ENCODE measurements around the gene TRIM66.

Gene TRIM66

DNA sequence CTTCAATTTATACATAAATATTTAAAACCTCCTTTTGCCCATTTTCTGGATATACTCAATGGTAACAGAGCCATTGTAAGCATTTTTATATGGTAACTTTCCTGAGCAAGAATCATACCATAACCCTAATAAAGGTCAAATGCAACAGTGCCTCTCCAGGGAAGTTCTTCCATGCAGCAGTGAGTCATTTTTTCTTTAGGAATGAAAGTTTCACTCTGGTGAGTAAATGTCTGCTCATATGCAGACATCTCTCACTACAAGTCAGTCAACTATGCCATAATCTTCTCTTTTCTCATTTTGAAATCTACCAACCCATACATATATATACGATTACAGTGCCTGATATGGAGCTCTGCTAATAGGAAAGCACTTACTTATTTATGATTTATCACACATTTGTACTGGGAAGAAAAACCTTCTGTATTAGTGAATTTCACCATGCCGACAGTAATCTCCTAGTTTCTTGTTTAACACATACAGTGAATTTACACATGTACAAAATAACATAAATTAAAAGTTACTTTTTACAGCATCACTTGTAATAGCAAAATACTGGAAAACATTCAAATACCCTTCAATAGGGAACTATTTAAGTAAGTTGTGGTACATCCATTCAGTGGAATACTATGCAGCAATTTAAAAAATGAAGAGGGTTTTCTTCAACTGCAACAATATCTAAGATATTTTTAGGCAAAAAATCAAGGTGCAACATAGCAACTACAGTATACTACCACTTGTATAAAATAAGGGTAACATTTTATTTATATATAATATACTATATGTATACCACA is 104.5 kb downstream of the TRIM66 start:
- TF ChIP-seq TAF1 (IDR thresholded peaks at IDR 0.05; ENCODE audit: borderline replicate concordance, insufficient read depth, low read length): no peak

DNA sequence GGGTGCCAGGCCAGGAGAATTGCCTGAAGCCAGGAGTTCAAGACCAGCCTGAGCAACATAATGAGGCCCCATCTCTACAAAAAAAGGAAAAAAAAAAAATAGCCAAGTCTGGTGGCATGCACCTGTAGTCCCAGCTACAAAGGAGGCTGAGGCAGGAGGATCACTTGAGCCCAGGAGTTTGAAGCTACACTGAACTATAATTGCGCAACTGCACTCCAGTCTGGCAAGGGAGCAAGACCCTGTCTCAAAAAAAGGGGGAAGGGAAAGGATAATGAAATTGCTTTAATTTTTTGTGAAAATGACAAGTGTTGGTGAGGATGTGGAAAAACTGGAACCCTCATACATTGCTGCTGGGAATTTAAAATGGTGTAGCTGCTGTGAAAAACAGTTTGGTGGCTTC is 107.7 kb downstream of the TRIM66 start:
- no peak for TF ChIP-seq SIN3A (IDR thresholded peaks at IDR 0.05; ENCODE audit: borderline replicate concordance, insufficient read depth, low read length)

DNA sequence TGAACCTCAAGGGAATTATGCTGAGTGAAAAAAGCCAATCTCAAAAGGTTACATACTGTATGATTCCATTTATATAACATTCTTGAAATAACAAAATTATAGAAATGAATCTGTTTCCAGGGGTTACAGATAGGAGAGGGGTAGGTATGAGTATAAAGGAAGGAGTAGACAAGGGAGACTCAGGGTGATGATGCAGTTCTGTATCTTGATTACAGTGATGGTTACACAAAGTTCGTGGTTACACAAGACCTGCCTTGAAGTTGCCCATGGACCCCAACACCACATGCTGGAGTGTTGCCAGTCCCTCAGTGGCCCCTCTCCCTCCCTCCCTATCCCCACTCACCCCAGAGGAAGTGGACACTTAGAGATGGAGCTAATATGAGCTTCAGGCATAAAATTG is 108.7 kb downstream of the TRIM66 start:
- TF ChIP-seq, protein P1, sequence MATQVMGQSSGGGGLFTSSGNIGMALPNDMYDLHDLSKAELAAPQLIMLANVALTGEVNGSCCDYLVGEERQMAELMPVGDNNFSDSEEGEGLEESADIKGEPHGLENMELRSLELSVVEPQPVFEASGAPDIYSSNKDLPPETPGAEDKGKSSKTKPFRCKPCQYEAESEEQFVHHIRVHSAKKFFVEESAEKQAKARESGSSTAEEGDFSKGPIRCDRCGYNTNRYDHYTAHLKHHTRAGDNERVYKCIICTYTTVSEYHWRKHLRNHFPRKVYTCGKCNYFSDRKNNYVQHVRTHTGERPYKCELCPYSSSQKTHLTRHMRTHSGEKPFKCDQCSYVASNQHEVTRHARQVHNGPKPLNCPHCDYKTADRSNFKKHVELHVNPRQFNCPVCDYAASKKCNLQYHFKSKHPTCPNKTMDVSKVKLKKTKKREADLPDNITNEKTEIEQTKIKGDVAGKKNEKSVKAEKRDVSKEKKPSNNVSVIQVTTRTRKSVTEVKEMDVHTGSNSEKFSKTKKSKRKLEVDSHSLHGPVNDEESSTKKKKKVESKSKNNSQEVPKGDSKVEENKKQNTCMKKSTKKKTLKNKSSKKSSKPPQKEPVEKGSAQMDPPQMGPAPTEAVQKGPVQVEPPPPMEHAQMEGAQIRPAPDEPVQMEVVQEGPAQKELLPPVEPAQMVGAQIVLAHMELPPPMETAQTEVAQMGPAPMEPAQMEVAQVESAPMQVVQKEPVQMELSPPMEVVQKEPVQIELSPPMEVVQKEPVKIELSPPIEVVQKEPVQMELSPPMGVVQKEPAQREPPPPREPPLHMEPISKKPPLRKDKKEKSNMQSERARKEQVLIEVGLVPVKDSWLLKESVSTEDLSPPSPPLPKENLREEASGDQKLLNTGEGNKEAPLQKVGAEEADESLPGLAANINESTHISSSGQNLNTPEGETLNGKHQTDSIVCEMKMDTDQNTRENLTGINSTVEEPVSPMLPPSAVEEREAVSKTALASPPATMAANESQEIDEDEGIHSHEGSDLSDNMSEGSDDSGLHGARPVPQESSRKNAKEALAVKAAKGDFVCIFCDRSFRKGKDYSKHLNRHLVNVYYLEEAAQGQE (IDR thresholded peaks at IDR 0.05; ENCODE audit: insufficient read depth in 1 of 2, low read depth in 2 of 2, low read length in 2 of 2): no peak
- TF ChIP-seq POLR2AphosphoS5 (IDR thresholded peaks at IDR 0.05; ENCODE audit: low read depth, low read length) (no peak), TAF1 (IDR thresholded peaks at IDR 0.05; ENCODE audit: borderline replicate concordance, insufficient read depth, low read length) (no peak), SIN3A (IDR thresholded peaks at IDR 0.05; ENCODE audit: borderline replicate concordance, insufficient read depth, low read length) (no peak)

DNA sequence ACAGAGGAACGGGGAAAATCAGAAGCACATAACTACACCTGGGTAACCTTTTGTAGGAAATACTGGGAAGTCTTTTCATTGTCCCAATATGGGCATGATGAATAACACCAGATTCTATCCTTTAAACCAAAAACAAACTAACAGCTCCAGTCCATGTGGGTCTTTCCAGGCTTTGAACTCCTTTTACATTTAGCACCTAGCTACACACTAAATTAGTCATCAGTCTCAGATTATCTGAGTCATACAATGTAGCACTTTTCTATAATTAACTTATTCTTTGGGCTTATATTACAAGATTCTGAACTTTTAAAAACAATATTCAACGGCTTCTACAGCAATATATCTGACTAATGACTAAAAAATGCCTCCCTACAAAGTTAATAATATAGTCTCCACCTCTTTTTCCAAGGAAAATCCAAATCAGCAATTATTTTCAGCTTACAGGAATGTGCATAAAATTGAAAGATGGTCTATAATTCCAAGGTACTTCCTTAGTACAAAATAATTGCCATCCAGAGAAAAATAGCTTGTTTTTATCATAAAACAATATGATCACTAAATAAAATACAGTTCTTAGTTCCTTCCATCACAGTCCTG is 114.8 kb downstream of the TRIM66 start:
- TF ChIP-seq TAF1 (IDR thresholded peaks at IDR 0.05; ENCODE audit: borderline replicate concordance, insufficient read depth, low read length): no peak
- no peak for TF ChIP-seq SIN3A (IDR thresholded peaks at IDR 0.05; ENCODE audit: borderline replicate concordance, insufficient read depth, low read length)
- TF ChIP-seq FOXP2 (optimal IDR thresholded peaks at IDR 0.05; ENCODE audit: borderline replicate concordance, extremely low read depth, extremely low read length, insufficient read depth): no peak
- no peak for TF ChIP-seq POLR2AphosphoS5 (IDR thresholded peaks at IDR 0.05; ENCODE audit: low read depth, low read length)
- TF ChIP-seq, protein P1 (IDR thresholded peaks at IDR 0.05; ENCODE audit: insufficient read depth in 1 of 2, low read depth in 2 of 2, low read length in 2 of 2): no peak

DNA sequence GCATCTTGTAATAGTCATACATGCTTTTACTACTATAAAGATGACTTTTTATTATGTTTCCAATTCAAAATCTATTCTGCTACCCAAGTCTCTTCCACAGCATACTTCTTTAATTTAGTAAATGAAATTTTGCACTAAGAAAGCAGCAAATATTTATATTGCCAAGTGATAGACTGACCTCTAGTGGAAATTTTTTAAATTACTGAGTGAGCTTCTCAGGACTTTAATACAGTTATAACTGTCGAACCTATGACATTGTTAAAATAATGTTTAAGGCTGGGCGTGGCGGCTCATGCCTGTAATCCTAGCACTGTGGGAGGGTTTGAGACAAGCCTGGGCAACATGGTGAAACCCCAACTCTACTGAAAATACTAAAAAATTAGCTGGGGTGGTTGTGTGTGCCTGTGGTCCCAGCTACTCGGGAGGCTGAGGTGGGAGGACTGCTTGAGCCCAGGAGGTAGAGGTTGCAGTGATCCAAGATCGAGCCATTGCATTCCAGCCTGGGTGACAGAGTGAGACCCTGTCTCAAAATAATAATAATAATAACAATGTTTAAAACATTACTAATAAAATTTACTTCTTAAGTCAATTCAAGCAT is 115.8 kb downstream of the TRIM66 start:
- TF ChIP-seq SIN3A (IDR thresholded peaks at IDR 0.05; ENCODE audit: borderline replicate concordance, insufficient read depth, low read length) (no peak), FOXP2 (optimal IDR thresholded peaks at IDR 0.05; ENCODE audit: borderline replicate concordance, extremely low read depth, extremely low read length, insufficient read depth) (no peak), TAF1 (IDR thresholded peaks at IDR 0.05; ENCODE audit: borderline replicate concordance, insufficient read depth, low read length) (no peak), POLR2AphosphoS5 (IDR thresholded peaks at IDR 0.05; ENCODE audit: low read depth, low read length) (no peak)
- TF ChIP-seq, protein P1 (IDR thresholded peaks at IDR 0.05; ENCODE audit: insufficient read depth in 1 of 2, low read depth in 2 of 2, low read length in 2 of 2): no peak

DNA sequence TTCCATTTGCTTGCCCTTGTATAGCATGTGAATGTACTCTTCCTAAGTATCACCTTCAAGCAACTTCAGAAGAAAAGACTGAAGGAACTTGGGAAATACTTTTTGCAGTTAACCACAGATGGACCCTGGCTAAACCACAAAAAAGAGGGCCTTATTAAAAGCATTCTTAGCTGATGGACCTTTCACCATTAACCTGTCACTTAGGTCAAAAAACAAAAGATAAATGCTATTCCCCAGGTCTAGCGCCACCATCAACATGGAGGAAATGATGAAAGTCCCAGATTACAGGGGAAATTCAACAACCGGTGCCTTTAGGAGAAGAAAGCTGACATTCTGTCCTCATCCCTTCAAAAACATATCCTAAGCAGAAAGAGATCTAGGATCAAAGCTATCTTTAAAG is 117.9 kb downstream of the TRIM66 start:
- no peak for TF ChIP-seq SIN3A (IDR thresholded peaks at IDR 0.05; ENCODE audit: borderline replicate concordance, insufficient read depth, low read length)
- no peak for TF ChIP-seq POLR2AphosphoS5 (IDR thresholded peaks at IDR 0.05; ENCODE audit: low read depth, low read length)
- TF ChIP-seq TAF1 (IDR thresholded peaks at IDR 0.05; ENCODE audit: borderline replicate concordance, insufficient read depth, low read length): no peak
- TF ChIP-seq, protein P1 (IDR thresholded peaks at IDR 0.05; ENCODE audit: insufficient read depth in 1 of 2, low read depth in 2 of 2, low read length in 2 of 2): no peak
- TF ChIP-seq FOXP2 (optimal IDR thresholded peaks at IDR 0.05; ENCODE audit: borderline replicate concordance, extremely low read depth, extremely low read length, insufficient read depth): no peak
